MM.1S (cell line): ENCODE data around the gene PDCD5.

Source experiments
- DNase-seq: peaks from one replicate; pipeline ENCODE4 v3.0.0-alpha.2; 2015
- H2AFZ ChIP-seq: fragments of 300-600 bp; sonication (generic); 2 replicates; pipeline ENCODE4 v1.6.0; 2016; ENCODE audit warnings: antibody characterized with exemption, low read length
- H3F3A ChIP-seq: fragments of 300-600 bp; sonication (generic); 2 replicates; pipeline ENCODE4 v1.6.1; 2016; ENCODE audit warnings: mild to moderate bottlenecking, antibody characterized with exemption, low read length, moderate library complexity, mixed read lengths; ENCODE audit not compliant: insufficient read depth
- H3K27ac ChIP-seq: fragments of 300-600 bp; sonication (generic); 2 replicates; pipeline ENCODE4 v1.5.1; 2016; ENCODE audit warnings: mild to moderate bottlenecking, low read length
- H3K27me3 ChIP-seq: fragments of 300-600 bp; sonication (generic); replicated peaks from 2 replicates; pipeline ENCODE4 v1.6.0; 2016; ENCODE audit warnings: low read length; ENCODE audit not compliant: insufficient read depth
- H3K36me3 ChIP-seq: fragments of 300-600 bp; sonication (generic); replicated peaks from 2 replicates; pipeline ENCODE4 v1.6.1; 2016; ENCODE audit warnings: mild to moderate bottlenecking, low read length, mixed read lengths; ENCODE audit not compliant: insufficient read depth
- H3K4me1 ChIP-seq: fragments of 300-600 bp; sonication (generic); 2 replicates; pipeline ENCODE4 v1.6.1; 2016; ENCODE audit warnings: low read length, mixed read lengths
- H3K4me2 ChIP-seq: fragments of 300-600 bp; sonication (generic); 2 replicates; pipeline ENCODE4 v1.6.0; 2016; ENCODE audit warnings: low read depth, low read length
- H3K4me3 ChIP-seq: fragments of 300-600 bp; sonication (generic); 2 replicates; pipeline ENCODE4 v1.5.1; 2016; ENCODE audit warnings: low read length, mixed read lengths
- H3K79me2 ChIP-seq: fragments of 300-600 bp; sonication (generic); 2 replicates; pipeline ENCODE4 v1.6.1; 2016; ENCODE audit warnings: mixed run types, low read length, mixed read lengths
- H3K9ac ChIP-seq: fragments of 300-600 bp; sonication (generic); 2 replicates; pipeline ENCODE4 v1.6.1; 2016; ENCODE audit warnings: low read length, mixed read lengths
- H3K9me2 ChIP-seq: fragments of 300-600 bp; sonication (generic); replicated peaks from 2 replicates; pipeline ENCODE4 v1.6.1; 2016; ENCODE audit warnings: mild to moderate bottlenecking, low read length, mixed read lengths; ENCODE audit not compliant: insufficient read depth
- H3K9me3 ChIP-seq: fragments of 300-600 bp; sonication (generic); replicated peaks from 2 replicates; pipeline ENCODE4 v1.6.1; 2016; ENCODE audit warnings: mild to moderate bottlenecking, low read length, mixed read lengths; ENCODE audit not compliant: insufficient read depth
- H4K20me1 ChIP-seq: fragments of 300-600 bp; sonication (generic); 2 replicates; pipeline ENCODE4 v1.6.1; 2016; ENCODE audit warnings: mild to moderate bottlenecking, low read length, moderate library complexity, mixed read lengths; ENCODE audit not compliant: insufficient read depth
- CTCF ChIP-seq: fragments of 300-600 bp; sonication (generic); IDR thresholded peaks from 2 replicates; pipeline ENCODE4 v1.5.1; 2016; ENCODE audit warnings: antibody characterized with exemption, low read length, mixed read lengths
- EZH2 ChIP-seq: fragments of 300-600 bp; sonication (generic); optimal IDR thresholded peaks from 2 replicates; pipeline ENCODE3; 2017; ENCODE audit warnings: low read depth, mild to moderate bottlenecking, antibody characterized with exemption, low read length, mixed read lengths
- EZH2phosphoT487 ChIP-seq: fragments of 300-600 bp; sonication (generic); IDR thresholded peaks from 2 replicates; pipeline ENCODE4 v1.6.1; 2018; ENCODE audit warnings: antibody characterized with exemption, low read length

PDCD5 gene

GRCh38 chr19:32598022-32598421 is 17.0 kb downstream of the PDCD5 start:
- Histone ChIP-seq H3K79me2 (no peaks in the 10 kb centered on the region), H3K4me1 (no peaks in the 10 kb centered on the region), H3K27ac (no peak overlapping the region), H4K20me1 (no peaks in the 10 kb centered on the region), H3K4me3 (no peak overlapping the region), H3K4me2 (no peak overlapping the region), H3K27me3 (no peaks in the 10 kb centered on the region), H3K9ac (no peak overlapping the region), H2AFZ (no peak overlapping the region), H3K9me3 (no peaks in the 10 kb centered on the region), H3K36me3 (no peaks in the 10 kb centered on the region; the same call in 1 of the 2 replicates), H3K9me2 (no peaks in the 10 kb centered on the region), H3F3A (no peaks in the 10 kb centered on the region)
- DNase-seq, result no peak
- TF ChIP-seq EZH2 (no peak), CTCF (no peak), EZH2phosphoT487 (no peak)

GRCh38 chr19:32599258-32599657 is 18.3 kb downstream of the PDCD5 start:
- H3K9me3 ChIP-seq, result no peaks in the 10 kb centered on the region
- no peak overlapping the region for H2AFZ ChIP-seq
- no peak overlapping the region for H3K4me2 ChIP-seq
- H3K79me2 ChIP-seq, result no peaks in the 10 kb centered on the region
- no peak overlapping the region for H3K27ac ChIP-seq
- H3K27me3 ChIP-seq, result no peaks in the 10 kb centered on the region
- H3K4me3 ChIP-seq, result no peak overlapping the region
- H3F3A ChIP-seq, result no peaks in the 10 kb centered on the region
- H3K36me3 ChIP-seq, result no peaks in the 10 kb centered on the region; the same call in 1 of the 2 replicates
- no peak for DNase-seq
- H3K9me2 ChIP-seq, result no peaks in the 10 kb centered on the region
- no peak overlapping the region for H3K9ac ChIP-seq
- TF ChIP-seq CTCF (no peak), EZH2 (no peak), EZH2phosphoT487 (no peak)
- H4K20me1 ChIP-seq, result no peaks in the 10 kb centered on the region
- no peaks in the 10 kb centered on the region for H3K4me1 ChIP-seq

GRCh38 chr19:32599736-32600157 is 18.8 kb downstream of the PDCD5 start:
- peak; percentile 52 for DNase-seq
- Histone ChIP-seq H4K20me1 (no peaks in the 10 kb centered on the region), H3F3A (no peaks in the 10 kb centered on the region), H3K27me3 (no peaks in the 10 kb centered on the region), H3K36me3 (no peaks in the 10 kb centered on the region; the same call in 1 of the 2 replicates), H3K4me2 (no peak overlapping the region), H3K79me2 (no peaks in the 10 kb centered on the region), H3K9me2 (no peaks in the 10 kb centered on the region), H3K9ac (no peak overlapping the region), H2AFZ (no peak overlapping the region), H3K4me1 (no peaks in the 10 kb centered on the region), H3K27ac (no peak overlapping the region), H3K4me3 (no peak overlapping the region), H3K9me3 (no peaks in the 10 kb centered on the region)
- no peak for TF ChIP-seq EZH2
- peak; percentile 80 for TF ChIP-seq CTCF
- no peak for TF ChIP-seq EZH2phosphoT487
